ENCODE measurements around the gene APC2.
"Not testable (repeated sequence)": the region's sequence is repeated elsewhere in the genome, so short reads cannot be mapped to it uniquely, and the experiment has no call there.

APC2 gene

DNA sequence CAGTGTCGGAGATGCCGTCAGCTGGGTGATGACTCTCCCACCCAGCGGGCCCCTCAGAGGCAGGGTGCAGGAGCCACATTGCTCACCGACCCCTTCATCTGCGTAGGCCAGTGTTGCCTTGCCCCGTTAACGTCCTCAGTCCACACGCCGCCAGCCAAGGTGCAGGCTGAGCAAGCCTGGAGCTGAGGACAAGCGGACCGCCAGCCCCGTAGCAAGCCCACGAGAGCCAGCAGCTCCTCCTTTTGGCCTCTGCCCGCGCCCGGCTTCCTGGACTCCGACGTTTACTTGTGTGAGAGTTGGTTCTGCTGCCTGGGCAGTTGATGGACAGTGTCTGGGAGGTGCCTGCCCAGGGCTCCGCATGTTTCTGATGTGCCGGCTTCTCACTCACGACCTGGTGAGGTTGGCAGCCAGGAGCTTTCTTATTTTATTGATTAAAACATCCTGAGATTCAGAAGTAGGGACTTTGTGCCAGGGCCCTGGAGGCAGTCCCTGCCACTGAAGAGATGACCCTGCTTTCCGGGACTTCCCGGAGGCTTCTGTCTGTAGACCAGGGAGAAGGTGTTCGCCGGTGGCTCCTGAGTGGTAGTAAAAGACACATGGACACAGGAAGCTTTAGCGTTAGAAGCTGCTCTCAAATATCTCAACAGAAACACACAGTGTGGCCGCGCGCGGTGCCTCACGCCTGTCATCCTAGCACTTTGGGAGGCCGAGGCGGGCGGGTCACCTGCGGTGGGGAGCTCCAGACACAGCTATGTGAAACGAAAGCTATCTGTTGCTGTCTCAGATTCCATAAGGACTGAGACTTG lies 36.7 kb upstream of the APC2 start:
- DNase-seq, result no peak

DNA sequence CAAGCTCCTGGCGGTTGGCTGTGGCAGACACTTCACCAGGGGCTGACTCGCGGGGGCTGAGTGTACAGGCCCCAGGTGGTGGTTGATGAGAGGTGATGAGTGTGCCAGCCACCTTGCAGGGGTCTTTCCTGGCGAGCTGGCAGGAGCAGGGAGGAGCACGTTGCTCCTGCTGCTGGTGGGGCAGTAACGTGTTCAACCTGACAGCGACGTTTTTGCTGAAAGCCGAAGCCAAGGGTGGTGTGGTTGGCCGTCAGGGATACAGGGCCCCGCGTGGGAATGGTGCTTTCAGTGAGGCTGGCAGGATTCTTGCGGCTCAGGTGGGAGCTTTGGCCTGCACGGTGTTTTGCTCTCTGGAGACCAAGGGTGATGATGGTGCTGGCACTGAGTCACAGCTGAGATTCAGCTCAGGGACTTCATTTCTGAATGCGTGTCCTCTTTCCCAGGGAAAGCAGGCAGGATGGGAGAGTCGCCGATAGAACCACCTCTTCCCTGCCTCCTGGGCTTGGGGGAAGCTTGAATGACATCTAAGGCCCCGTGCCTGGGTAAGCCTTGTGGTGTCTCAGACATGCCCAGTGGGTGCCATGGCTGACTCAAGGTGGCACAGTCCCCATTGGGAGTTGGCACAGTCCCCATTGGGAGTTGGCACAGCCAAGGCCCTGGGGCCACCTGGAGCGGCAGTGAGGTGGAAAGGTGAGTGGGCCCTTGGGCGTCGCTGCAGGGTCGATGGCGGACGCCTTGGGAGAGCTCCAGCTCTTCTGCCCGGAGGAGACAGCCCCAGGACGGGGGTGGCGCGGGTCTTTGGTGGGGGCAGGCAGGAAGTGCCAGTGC lies 33.7 kb upstream of the APC2 start:
- DNase-seq, result no peak

DNA sequence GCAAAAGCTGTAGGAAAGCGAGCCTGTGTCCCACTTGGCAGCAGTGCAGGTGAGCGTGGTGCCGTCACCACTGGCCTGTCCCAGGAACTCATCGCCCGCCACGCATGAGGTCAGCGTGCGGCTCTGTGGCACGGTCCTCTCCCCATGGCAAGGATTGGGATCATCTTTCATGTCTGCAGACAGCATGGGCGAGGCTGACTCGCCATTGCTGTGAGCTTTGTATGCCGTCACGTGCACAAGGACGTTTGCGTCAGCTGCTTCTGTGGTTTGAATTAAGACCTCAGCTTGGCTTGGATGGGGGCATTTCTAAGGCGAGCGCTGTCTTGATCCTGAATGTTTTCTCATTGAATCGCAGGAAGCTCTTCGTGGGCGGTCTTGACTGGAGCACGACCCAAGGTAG lies 32.8 kb upstream of the APC2 start:
- no peak for DNase-seq

DNA sequence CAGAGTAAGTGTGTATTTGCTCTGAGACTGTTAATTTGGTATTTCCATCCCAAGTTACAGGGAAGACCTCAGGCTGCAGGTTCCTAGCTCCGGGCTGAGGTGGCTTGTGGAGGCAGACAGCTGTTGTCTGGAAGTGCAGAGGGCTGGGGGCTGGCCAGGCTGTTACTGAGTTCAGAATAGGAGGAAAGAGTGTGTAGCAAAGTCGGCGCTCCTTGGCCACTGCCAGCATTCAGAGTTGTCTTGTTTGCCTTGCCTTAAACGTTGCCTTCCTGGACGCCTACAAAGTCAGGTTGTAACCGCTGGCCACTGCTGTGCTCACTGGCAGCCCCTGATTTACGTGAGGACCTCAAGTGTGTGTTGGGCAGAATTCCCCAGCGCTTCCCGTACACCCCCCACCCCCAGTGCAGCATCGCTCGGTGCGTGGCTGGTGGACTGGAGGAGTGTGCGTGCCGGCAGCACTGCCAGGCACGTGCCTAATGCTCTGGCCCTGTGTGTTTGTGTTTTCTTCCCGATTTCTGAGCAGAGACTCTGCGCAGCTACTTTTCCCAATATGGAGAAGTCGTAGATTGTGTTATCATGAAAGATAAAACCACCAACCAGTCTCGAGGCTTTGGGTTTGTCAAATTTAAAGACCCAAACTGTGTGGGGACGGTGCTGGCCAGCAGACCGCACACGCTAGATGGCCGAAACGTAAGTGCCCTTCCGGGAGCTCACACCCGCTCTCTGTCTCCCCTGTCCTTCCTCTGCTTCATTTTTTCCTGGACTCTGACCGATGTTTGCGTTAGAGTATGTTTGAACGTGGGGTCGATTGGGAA lies 32.0 kb upstream of the APC2 start:
- DNase-seq, result no peak

DNA sequence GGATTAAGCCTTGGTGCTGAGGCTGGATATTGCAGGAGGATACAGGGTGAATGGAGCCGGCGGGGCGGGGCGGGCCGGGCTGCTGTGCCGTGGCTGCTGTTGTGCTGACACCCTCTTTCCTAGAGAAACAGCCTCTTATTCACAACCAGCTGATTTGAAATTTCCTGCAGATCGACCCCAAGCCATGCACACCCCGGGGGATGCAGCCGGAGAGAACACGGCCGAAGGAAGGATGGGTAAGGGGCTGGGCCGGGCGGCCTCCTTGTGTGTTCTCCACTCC lies 31.5 kb upstream of the APC2 start:
- no peak for DNase-seq

DNA sequence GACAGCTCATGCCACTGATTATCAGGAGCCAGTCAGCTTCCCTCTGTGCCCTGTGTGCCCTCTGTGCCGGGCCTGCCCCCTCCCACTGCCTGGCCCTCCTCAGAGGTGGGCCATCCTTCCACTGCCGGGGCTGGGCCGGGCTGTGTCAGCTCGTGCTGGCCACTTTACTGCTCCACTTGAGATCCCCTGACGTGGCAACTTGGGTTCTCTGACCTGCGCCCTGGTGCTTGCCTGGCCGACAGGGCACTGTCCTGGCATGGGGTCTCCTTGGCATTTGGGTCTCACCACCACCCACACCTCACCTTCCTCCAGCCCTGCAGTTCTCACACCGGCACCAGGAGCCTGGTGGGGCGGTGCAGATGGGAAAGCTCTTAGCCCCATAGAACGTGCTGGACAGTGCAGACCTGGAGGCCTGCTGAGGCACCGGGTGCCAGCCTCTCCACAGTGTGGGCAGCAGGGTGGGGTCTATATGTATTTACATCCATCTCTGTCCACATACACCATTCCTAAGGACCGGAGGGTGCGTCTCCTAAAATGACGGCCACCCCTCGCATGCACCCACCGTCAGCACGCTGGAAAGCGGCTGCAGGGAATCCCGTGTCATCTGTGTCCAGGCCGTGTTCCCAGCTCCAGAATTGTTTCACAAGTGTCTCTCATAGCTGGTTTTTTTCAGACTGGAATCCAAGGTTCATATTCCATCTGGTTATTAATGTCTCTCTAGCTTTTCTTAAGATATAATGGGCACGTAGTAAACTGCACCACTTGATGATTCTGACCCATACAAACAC lies 30.8 kb upstream of the APC2 start:
- no peak for DNase-seq

DNA sequence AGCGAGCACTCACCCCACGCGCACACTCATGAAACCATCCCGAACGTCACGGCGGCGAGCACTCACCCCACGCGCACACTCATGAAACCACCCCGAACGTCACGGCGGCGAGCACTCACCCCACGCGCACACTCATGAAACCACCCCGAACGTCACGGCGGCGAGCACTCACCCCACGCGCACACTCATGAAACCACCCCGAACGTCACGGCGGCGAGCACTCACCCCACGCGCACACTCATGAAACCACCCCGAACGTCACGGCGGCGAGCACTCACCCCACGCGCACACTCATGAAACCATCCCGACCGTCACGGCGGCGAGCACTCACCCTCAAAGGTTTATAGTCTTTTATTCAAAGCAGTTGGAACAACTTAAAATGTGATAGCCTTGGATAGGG lies 29.8 kb upstream of the APC2 start:
- DNase-seq, result not testable (repeated sequence)

DNA sequence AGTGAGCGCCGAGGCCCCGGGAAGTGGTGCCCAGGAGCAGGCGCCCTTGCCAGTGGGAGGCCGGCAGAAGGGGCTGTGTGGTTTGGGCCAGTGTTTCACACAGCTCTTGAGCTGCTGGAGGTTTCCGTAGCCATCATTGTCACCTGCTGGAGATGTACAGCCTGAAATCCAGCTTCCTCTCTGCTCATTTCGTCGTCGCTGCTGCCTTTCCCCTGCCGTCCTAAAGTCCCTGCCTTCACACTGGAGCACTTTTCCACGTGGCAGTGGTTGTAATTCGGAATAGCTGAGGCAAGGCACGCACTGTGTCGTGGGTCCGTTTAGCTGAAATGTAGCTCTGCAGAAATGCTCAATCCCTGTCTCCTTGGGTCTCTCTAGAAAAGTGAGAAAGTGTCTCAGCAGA lies 29.3 kb upstream of the APC2 start:
- DNase-seq, result no peak

DNA sequence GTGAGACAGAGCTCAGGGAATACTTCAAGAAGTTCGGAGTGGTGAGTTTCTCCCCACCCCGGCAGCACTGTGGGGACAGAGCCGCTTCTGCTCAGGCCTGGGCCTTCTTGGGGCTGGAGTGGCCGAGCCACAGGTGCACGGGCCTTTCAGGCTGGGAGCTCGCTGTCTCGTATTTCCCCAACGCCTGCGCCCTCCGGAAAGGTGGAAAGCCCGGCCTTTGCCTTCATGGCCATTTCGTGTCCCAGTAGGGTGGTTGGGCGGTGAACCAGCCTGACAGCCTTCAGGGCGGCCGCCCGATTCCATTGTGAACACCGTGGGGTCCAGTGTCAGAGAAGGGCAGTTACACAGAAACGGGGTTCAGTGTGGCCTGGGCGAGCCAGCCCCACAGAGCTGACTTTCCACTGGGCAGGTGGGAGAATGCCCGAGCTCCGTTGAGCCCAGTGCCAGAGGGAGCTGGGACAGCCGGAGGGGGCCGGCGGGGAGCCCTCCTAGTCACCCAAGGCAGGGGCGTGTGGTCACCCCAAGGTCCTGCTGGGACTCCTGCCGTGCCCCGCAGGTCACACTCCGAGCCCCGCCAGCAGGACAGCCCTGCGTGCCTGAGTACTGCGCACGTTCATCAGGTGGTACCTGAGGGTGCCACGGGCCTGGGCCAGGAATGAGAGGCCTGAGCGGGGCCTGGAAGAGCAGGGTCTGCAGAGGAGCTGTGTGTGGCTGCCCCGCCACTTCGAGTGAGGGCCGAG lies 28.5 kb upstream of the APC2 start:
- no peak for DNase-seq

DNA sequence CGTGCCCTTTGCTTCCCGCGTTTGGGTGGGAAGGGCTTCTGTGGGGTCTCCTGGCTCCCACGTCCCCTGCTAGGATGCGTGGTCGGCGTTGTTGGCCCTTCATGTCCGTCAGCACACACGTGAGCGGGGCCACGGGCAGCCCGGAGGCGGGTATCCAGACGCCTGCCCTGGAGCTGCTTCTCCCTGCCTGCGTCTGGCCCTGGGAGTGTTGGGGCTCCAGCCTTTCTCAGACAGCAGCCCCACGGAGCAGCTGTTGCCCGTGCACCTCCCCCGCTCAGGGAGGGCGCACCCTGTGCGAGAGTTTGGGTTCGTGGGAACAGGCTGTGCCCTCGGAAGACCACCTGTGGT lies 28.0 kb upstream of the APC2 start:
- DNase-seq, result no peak

DNA sequence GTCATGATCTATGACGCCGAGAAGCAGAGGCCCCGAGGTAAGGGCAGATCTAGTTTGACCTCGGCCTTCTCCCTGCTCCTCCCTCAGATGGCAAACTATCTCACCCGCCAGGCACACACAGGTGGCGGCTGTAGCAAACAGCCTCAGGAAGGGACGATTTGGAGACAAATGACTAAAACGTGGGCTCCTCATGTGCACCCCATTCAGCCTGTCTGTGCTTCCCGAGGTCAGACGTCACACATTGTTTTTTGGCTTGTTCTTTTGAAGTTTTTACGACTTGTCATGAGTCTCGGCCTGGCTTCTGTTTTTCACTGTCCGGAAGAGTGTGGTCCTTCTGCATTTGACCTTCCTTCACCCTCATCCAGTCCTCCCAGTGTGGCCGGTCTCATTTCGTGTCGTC lies 27.6 kb upstream of the APC2 start:
- DNase-seq, result no peak

DNA sequence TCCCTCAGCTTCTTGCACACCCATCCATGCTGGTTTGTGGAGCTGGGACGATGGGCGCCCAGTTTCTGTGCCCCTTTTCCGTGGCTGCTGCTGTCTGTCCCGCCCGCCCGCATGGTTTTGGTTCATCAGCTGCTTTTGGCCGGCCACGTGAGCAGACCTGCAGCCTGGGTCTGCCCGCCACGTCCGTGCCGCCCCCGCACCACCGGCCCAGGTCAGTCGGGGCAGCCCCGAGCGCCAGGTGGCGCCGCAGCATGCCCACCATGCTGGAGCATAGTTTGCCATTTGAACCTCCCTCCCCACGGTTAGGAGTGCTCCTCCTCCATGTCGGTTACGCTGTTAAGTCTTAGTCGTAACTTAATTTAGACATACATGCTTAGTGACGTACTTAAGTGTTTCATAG lies 27.0 kb upstream of the APC2 start:
- DNase-seq, result no peak

DNA sequence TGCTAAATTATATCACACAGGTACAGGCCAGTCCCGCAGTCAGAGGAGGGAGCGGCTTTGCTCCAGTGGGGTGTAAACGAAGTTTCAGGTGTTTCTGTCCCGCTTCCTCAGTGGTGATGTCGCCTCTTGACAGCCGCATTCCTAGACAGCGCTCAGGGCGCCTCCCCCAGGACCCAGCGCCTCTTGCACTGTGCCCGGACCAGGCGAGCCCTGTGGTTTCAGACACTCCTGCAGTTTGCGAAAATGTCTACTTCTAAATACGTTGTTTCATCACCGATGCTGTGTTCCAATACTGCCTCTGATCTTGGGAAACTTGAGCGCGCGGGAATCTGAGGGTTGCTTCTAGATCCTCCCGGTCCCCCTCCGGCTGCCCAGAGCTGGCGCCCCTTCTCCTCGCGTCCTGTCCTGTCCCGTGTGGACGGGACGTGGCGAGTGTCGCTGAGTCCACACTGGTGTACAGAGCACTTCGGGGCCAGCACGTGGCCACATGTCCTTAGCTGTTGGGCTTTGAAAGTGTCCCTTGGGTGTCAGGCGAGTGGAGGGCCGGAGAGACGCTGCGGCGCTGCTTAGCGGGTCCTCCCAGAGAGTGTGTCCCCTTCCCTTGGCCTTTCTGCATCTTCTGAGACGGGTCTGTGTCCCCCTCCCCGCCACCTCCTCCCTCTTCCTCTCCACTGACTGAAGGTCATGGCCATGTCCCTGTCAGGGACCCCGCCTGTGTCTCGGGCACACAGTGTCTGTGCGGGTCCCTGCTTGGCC lies 26.3 kb upstream of the APC2 start:
- DNase-seq, result no peak

DNA sequence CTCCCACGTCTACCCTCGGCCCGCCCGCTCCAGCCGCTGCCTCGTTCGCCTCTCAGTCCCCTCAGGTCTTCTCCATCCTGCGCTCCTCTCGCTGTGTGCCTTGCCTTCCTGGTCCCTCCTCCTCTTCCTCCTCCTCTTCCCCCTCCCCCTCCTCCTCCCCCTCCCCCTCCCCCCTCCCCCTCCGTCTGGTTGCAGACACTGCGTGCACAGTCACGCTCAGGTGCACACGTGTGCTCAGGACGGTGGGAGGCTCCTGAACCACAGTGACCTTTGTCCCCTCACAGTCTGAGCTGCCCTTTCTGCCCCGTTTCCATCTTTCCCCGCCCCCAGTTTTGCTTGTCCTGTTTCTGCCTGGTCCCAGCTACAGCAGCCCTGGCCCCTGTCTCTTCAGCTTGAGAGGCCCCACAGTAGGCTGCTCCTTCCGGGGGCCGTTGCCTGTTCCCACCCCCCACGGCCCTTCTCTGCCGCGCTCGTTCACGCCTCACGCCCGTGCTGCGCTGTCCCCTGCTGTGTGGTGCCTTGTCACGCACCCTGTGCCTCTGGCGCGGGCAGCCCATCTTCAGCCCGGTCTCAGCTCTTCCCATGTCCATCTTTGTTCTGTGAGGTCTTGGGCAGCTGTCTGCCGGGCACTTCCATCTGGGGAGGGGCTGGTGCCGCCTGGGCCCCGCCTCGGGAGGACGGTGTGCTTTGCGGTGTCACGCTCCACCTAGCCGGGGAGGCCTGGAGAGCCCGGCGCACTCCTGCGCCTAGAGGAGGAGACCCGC lies 25.5 kb upstream of the APC2 start:
- no peak for DNase-seq

DNA sequence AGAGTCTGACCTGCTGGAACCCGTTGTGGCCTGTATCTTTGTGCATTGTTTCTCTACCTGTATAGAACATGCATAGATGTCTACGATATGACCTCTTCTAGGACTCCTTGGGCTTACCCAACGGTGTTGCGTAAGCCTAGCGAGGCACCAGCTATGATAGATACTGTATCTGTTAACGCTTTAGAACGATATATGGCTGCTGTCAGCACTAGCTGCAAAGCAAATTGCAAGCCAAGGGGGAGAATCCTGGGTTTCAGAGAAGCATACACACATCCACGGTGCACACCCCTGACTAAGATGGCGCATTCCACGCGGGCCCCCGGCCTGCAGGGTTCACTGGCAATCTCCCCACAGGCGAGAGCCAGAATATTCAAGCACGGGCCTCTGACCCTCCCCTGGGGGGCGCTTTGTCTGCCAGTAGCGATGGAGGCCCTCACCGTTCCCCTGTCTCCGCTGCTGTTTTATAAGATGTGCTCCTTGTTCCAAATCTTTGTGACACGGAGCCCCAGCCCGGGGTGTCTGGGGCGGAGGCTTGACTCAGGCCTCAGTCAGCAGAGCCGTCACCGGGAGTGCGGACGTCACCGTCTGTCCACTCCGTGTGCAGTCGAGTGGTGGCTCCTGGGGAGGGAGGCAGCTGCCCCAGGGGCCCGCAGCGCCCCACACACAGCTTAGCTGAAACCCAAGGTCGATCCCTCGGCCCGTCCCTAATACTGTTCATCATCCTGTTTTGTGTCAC lies 24.7 kb upstream of the APC2 start:
- DNase-seq, result no peak

DNA sequence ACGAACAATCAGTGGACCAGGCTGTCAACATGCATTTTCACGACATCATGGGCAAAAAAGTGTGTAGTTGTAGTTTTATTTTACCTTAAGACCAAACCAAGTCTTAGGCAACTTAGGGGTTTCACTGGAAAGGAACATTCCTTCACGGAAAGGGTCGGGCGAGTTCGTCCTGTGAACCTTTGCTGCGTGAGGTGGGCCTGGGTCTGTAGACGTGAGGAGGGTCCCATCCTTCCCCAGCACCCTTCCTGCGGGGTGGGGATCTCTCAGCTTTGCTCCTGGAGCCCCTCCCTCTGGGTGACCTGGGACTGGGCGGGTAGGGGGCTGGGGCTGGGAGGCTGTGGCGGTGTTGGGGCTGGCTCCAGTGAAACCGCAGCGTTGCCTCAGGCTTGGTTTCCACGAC lies 24.0 kb upstream of the APC2 start:
- DNase-seq, result no peak

DNA sequence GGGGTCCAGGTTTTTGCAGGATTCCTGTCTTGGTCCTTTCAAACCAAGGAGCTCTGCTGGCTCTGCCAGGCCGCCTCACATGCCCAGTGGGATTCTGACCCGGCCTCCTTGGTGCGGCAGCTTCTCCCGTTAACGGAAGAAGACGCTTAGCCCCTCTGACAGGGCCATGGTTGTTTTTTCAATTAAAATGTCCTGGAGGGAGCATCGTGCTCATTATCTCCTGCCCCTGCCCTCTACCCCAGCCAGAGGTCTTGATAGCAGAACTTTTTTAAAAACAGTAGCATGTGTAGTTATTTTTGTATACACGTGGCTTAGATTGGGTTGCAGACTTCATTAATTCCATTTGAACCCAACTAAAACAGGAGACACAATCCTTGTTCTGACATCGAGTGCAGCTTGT lies 23.2 kb upstream of the APC2 start:
- no peak for DNase-seq

DNA sequence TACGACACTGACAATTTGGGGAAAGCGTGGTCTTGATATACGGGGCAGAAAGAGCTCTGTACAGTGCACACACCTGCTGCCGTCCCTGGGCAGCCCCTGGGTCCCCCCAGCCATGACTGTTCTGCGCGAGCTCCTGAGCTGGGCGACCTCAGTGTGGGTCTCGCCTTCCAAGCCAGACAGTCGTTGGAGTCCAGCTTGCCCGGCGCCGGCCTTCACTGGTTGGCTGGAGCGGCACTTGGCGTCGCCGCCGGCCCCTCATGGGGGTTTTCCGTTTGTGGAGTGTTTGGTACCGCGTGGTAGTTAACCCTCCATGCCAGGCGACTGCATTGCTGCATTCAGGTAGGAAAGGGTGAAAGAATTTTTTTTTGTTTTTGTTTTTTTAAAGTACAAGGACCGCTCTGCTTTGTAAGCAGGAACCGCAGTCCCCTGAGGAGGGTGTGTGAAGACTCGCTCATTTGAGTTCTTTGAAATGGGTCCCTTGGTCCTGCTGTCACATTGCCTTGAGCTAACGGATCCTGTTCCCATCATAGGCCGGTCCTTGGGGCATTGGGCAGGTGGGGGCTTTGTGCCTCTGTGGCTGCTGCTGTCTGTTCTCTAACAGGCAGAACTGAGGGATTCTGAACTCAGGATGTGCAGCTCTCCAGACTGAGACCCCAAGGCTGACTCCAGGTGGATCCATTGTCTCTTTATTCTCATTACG lies 22.6 kb upstream of the APC2 start:
- no peak for DNase-seq

DNA sequence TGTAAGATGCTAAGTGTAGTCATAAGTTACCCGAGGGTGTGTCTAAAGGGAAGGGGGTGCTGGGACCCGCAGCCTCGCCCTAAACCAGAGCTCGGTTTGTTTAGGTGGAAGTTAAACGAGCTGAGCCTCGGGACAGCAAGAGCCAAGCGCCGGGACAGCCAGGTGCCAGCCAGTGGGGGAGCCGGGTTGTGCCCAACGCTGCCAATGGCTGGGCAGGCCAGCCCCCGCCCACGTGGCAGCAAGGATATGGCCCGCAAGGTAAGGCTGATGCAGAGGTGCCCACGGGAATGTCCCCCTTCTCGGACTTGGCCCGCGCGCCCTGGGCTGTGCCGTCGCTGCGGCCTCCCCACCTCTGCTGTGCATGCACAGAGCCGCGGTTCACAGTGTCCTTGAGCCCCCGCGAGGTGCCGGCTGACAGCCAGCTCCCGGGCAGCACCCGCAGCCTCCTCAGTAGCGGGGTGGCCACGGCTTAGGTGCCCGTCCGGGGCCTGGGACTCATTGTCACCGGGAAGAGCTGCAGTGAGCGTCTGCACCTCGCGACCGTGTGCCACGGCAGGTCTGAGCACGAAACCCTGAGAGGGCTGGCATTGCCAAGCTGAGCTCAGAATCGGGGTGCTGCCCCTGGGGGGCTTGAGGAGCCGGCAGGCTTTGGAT lies 21.1 kb upstream of the APC2 start:
- DNase-seq, result no peak
